HG03442 (cell line): ENCODE results near the gene UBE2O.

Experiments used
- ATAC-seq: cut with Tn5 transposase; IDR thresholded peaks from one replicate; pipeline ENCODE4 v1.9.1; 2021; ENCODE audit warnings: mild to moderate bottlenecking, moderate library complexity; ENCODE audit not compliant: unreplicated experiment

Gene UBE2O

DNA sequence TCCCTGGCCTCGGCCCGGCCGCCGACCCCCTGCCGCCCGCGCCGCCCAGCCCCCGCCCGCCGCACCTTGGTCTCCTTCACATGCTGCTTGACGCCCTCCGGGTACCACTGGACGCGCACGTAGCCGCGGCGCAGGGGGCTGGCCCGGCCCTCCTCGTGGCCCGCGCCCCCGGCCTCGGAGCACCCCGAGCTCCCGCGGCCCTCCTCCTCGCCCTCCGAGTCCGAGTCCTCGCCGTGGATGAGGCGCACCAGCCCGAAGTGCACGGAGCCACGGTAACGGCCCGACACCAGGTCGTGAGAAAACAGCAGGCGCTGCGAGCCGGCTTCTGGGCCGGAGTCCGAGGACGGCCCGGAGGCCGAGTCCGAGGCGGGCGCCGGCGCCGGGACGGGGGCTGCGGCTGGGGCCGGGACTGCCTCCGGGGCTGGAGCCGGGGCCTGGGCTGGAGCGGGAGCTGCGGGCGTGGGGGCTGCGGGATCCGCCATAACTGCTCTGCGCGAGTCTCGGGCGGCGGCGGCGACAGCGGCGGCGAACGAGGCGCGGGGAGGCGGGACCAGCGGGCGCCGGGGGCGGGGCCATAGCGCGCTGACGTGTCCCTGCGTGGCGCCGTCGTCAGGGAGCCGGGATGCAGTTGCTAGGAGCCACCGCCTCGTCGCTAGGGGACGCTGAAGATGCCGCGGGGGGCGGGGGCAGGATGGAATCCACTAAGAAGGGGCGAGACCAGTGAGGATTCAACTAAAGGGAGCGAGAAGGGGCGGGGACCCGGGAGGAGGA is at the start of gene UBE2O:
Gene UBE2O, minus strand, starts transcription at position 493 of the 771 bp plus-strand sequence. Its CDS starts 11 bp downstream, at position 482.
- ATAC-seq = peak; percentile 86

DNA sequence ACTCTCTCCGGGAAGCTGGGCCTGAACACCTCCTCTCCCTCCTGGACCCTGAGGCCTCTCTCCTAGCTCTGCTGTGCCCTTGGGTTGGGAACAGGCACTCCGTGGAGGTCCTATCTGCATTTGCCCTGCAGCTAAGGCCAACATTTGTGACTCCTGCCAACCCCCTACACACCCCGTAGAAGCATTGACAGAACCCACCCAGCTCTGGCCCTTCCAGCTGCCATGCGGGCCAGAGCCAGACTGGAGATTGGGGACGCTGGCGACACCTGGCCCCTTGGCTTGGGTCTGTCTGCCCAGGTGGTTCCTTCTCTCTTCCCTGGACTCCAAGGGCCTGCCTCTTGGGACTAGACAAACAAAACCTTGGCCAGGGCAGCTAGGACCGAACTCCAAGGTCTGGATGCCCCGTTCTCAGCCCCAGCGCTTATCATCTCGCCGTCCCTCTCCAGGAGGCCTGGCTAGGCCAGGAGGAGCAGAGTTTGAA is 48.9 kb upstream of the UBE2O start:
- ATAC-seq = no peak

DNA sequence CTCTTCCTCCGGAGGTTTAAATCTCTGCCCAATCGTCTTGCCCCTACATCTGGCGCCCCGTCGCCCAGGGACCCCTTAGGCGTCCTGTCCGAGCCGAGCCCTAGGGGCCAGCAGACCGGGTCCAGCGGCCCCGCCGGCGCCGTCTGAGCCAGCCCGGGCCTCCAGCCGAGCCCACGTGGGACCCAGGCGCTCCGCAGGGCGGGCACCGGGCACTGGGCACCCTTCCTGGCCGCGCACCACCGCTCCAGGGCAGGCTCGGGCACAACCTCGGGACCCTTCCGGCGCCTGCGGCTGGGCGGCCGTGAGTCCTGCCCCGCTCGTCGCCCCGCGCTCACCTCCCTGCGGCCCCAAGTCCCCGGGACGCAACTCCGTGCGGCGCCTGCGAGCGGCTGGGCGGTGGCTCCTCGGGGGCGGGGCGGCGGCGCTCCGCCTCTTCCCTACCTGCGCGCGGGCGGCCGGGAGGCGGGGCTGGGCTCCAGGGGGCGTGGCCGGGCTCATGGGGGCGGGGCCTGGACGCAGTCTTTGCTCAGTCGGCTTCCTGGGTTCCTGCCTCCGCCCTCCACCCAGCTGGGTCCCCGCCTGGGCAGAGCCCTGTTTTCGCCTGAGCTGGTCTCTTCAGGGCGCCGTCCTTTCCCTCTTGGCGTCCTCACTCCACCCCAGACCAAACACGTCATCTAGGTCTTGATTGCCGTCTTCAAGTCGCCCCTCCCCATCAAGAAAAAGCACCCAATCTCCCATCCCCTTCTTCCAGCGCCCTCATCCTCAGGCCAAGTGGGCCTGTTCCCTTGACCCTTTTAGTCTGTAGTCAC is 48.3 kb upstream of the UBE2O start, which contains the start of gene RHBDF2:
Gene RHBDF2, minus strand, starts transcription at position 406 of the 809 bp plus-strand sequence. CDS start 19,899 bp downstream, outside the sequence.
- ATAC-seq = peak; percentile 68

DNA sequence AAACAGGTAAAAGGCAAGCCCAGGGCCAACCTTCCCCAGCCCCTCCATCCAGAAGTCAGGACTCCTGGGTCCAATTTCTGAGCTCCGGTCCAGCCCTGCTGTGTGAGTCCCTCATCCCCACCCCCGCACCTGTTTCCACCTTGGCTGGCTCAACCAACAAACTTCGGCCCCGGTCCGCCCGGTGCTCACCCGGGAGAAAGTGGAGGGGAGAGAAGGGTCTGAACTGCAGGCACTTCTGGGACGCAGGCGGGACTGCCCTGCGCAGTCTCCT is 47.7 kb upstream of the UBE2O start:
- ATAC-seq = no peak

DNA sequence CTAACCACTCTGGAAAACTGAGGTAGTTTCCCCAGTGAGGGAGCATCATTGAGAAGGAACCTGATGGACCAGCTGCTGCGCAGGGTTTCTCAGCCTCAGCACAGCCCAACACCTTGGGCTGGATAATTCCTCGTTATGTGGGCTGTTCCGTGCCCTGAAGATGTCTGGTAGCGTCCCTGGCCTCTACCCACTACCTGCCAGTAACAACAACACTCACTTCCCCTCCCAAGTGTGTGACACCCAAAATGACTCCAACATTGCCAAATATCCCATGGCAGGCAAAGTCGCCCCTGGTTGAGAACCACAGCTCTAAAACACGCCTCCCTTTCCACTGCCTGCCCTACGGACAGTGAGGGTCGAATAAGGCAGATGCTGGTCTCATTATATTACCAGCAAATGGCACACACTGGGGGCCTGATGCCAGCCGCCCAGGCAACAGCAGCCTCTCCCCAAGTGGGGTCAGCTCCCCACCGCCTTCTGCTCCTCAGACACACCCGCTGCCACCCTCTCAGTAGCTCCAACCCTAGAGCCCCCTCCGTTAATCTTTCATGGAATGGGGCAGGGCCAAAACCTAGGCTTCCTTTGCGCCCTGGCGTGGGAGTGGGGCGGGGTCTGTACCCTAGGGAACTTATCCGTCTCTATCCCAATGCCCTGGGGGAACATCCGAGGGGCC is 47.3 kb upstream of the UBE2O start:
- no peak for ATAC-seq

DNA sequence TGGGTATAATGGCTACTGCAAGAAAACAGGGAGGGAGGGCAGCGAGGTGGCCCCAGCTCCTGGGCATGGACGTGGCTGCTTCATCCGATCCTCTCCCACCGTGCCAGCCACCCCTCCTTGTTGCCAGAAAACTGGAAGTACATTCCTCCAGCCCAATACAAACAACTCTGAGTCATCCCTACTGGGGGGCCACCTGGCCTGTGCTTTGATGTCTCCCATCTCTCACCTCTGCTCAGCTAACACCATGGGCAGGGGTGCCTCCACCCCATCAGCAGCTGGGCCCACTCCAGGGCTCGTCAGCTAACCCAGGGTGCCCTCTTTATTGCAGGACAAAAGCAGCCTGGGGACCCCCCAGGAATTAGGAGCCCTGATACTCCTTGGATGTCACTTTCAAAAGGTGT is 46.3 kb upstream of the UBE2O start:
- no peak for ATAC-seq

DNA sequence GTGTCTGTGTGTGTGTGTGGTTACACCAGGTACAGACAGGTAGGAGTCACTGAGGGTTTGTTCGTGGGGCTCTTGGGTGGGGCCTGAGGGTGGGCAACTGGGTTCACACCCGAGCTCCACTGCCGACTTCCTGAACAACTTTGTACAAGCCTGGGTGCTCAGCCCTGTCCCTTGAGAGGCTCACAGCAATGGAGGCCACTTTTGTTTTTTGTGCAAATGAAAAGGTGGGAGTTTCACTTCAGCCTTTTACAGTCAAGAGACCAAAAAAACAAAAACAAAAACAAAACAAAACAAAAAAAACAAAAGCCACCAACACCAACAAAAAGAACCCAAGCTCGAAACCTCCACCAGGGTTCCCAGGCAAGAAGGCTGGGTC is 45.9 kb upstream of the UBE2O start:
- ATAC-seq = no peak

DNA sequence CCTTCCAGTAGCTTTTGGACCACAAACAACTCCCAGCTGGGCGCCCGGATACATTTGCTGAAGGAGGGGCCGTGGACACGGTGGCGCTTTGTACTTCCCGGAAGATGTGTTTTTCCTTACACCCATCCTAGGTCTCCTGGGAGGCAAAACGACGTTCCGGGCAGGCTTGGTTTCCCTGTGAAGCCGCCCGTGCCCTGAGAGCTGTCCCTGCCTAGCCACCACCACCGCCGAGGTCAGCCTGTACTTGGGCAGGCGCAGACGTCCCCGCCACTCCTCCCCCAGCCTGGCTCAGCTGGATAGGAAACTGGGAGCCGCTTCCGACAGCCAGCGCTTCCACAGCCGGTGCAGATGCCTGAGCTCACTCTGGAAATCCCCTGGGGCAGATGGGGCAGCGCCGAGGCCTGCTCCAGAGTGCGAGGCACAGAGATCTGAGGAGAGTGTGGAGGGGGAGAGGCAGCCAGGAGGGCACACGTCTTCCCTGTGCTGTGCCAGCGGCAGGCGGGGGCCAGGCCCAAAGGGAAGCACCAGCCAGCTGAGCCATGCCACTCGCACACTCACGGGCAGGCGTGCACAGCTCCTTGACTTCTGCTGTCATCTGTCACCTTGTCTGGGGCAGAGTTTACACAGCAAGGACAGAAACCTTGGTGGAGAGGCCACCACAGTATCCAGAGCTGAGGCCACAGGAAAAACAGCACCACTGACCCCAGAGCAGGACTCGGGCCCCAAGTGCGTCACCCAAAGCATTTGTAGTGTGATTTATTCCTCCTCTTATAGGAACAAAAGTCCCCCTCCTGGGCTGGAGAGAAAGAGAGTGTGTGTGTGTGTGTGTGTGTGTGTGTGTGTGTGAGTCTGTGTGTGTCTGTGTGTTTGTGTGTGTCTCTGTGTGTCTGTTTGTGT is 45.3 kb upstream of the UBE2O start:
- ATAC-seq = no peak

DNA sequence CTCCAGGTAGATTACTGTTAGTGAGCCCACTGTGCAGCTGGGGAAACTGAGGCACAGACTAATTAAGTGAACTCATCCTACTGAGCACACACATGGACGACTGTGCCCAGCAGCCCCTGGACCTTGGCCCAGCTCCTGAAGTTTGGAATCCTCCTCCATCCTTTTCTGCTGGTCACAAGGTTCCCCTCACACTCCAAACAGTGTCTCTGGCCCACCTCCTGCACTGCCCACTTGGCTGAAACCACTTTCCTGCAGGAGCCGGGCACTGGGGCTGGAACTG is 44.7 kb upstream of the UBE2O start:
- no peak for ATAC-seq

DNA sequence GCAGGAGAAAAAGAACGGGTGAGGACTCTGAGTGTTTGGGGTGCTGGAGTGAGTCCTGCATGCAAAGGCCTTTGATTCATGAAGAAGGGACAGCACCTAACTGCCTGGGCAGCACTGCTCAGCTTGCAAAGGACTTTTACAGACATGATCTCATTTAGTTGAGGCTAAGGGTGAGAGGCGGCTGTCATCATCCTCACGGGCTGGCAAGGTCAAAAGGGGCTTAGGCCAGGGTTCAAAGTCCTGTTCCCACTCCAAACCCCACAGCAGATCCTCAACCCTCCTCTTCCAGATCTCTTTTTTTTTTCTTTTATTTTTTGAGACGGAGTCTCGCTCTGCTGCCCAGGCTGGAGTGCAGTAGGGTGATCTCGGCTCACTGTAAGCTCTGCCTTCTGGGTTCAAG is 43.5 kb upstream of the UBE2O start:
- ATAC-seq = no peak

DNA sequence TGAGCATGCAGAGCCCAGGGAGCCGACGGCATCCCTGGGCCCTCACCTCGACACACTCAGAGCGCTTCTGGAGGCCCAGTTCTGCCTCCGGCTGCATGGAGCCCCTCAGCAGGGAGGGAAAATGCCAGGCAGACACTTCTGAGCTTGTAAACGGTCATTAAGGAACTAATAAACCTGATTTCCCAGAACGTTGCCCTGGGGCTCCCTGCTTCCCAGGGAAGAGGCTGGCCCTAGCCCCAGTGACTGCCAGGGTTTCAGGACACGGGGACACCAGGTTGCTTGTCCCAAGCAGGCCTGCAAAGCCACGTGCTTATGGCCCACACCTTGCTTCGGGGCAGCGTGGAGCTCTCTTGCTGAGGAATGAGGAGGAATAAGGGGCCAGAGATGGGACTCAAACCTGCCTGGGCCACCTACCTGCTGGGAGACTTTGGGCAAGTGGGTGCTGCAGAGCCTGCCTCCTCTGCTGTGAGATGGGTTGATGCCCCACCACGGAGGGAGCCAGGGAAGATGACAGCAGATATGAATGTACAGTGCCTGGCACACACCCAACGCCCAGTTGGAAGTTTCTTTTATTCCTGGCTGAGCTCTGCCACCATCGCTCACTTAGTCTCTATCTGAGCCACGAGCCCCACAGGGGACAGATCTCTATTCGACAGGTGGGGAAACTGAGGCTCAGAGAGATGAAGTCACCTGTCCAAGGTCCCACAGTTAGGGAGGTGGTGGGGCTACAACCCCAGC is 42.9 kb upstream of the UBE2O start:
- no peak for ATAC-seq

DNA sequence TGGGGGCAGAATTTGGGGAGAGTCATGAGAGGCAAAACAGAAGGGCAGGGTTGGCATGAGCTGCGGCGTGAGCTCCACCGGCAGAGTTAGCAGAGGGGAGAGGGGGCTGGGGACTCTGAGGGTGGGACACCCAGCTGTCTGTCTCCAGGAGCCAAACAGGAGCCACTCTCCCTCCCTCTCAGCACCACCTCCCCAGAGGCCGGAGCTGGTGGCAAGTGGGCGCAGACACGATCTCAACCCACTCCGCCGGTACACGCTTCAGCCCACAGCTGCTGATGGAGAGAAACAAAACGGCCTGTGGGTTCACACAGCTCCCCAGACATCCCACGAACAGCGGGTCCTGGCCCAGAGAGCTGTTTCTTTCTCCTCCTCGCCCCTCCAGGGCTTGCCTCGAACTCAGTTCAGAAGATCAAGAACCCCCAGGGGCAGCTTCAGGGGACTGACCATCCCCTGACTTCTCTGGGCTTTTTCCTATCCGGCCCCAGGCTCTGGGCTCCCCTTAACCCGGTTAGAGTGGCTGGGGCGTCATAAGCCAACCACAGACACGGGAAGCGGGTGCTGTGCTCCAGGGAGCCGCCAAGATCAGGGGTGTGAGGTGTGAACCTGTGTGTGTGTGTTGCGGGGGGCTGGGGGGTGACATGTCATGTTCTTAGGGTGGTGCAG is 40.7 kb upstream of the UBE2O start:
- no peak for ATAC-seq

DNA sequence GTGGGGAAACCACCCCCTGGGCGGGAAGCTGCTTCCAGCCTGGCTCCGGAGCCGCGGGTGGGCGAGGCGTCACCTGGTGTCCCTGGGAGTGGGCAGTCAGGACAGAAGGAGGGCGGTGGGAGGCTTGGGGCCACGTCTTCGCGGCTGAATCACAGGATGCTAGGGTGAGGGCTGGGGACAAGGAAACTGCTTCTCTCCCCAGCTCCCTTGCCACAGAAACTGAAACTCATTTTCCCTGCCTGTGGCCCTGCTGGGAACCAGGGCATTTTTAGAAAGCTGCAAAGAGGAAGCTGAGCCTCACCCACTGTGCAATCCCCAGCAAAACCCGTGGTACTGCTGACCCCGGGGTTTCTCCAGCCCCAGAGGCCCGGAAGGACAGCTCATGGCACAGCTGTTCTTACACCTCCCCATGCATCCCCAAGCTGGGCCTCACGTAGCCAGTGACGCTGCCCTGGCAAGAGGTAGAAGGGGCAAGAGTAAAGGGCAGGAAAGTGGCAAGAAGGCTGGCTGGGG is 40.1 kb upstream of the UBE2O start:
- ATAC-seq = peak; percentile 35

DNA sequence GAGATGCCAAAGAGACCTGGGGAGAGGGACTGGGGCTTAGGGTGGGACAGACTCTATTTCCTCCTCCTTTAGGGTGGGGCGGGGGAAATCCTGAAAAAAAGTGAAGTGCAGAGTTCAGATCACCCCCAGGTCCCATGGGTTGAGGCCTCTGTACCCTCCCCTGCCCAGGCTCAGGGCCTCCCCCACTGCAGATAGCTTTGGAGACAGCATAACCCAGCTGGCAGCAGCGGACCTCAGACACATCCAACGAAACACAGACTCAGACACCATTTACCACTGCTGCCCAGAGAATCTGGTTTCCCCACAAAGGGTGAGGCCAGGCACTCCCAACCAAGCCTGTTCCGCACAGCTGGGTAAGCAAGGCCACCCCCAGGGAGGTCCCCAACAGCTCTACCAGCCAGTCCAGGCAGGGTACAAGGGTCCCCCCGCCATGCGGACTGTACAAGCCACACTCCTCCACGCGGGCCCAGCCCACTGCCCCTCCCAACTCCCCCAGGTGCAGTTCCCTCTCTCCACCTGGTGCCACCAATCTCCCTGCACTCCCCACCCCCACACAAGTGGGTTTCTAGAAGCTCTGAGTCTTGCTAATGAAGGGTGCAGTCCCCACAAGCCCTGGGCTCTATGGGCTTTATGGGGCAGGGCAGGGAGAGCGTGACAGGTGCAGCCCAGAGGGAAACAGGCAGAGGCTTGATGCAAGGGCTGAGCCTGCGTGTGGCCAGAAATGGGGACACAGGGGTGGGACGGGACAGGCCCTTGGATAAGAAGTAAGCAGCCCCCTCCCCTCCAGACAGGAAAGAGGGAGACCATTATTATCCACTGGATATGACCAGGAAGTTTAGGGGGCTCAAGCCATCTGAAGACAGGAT is 39.4 kb upstream of the UBE2O start:
- peak; percentile 40 for ATAC-seq

DNA sequence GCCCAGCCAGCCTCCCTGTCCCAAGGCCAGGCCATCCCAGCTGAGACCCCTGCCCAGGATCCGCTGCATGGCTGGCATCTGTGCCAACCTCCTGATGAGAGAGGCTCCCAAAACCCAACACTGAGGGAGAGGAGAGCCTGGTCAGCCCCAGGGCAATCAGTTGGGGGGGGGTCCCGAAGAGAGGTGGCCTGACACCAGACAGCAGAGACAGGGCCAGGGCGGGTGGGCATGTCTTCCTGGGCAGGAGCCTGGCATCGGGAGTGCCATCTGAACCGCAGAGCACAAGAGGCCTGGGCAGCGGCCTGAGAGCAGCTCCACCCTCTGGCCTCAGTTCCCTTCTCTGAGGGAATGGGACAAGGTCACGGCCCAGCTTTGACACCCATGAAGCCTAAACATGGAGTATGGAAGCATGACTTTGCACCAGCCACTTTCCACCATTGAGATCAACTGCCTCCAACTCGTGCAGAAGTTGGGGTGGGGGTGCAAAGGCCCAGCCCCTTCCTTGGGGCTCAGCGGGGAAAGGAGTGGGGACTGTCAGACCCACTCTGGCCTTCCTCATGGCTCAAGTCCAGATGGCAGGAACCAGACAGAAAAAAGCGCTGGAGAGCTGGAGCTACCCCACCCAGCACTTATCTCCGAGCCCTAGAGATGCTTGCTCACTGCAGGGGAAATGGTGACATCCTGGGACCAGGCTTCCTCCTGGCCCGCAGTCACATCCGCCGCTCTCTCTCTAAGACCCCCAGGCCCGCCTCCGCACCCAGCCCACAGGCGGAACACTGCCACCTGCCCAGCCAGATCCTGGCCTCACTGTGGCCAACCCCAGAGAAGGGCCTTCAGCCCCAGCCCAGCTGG is 38.5 kb upstream of the UBE2O start:
- ATAC-seq = no peak

DNA sequence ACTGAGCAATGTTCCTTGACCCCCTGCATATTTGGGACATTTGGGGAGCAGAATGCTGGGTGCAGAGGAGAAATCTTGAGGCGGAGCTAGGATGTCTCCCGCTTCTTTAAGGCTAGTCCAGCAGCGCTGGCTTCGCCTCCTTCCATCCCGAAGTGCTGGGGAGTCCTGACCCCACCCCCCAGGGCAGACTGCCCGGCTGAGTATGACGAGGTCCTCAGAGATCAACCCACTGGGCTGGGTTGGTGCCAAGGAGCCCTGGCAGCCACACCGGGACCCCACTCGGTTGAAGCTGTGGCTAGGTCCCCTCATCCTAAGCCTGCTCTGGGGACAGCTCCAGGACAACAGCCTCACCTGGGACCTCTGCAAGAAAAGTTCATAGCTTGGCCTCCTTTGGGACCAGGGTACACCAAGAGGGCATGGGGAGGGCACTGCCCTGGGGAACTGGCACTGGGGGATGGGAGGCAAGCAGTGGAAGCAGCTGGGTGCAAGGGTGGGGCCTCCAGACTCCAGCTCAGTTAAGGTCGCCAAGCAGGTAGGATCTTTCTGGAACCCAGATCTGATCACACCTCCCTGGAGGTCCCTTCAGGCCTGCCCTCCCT is 37.3 kb upstream of the UBE2O start:
- ATAC-seq = no peak
